ENCODE results near the gene ACSL1.

DNA sequence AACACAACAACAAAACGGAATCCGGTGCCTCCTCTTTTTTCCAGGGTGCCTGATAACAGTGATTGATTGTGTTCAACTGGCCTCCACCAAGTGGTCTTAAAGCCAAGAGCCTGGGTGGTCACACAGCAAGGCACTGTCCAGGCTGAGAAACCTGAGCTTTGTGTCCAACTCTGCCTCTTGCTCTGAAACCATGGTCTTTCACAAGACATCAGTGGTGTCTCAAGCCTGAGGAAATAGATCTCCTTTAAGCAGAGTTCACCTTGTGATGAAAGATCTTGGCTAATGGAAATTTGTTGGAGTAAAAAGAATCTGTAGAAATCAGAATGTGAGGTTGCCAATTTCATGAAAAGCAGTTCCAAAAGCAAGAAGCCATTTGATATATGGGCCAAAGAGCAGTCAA, 47.3 kb upstream of the ACSL1 start:
- TF ChIP-seq BCL11A (IDR thresholded peaks at IDR 0.05; ENCODE audit: low read depth in 2 of 2, low read length in 2 of 2) (no peak), POLR2AphosphoS5 (IDR thresholded peaks at IDR 0.05; ENCODE audit: low read depth, low read length) (no peak), EZH2 (IDR thresholded peaks at IDR 0.05; ENCODE audit: low read depth, low read length, severe bottlenecking) (no peak), BRCA1 (IDR thresholded peaks at IDR 0.05; ENCODE audit: low read depth, low read length) (no peak), RXRA (IDR thresholded peaks at IDR 0.05; ENCODE audit: insufficient read depth, low read depth, low read length) (no peak), HDAC6 (IDR thresholded peaks at IDR 0.05; ENCODE audit: low read depth, low read length) (no peak), SIN3A (conservative IDR thresholded peaks at IDR 0.05 in 1 of 2, IDR thresholded peaks at IDR 0.05 in 1 of 2; ENCODE audit: low read depth in 1 of 2, low read length in 2 of 2) (no peak), ZNF274 (IDR thresholded peaks at IDR 0.05; ENCODE audit: borderline replicate concordance, extremely low read depth, low read length) (no peak), GABPA (IDR thresholded peaks at IDR 0.05; ENCODE audit: borderline replicate concordance, insufficient read depth, low read length) (no peak)
- TF ChIP-seq, protein P1, sequence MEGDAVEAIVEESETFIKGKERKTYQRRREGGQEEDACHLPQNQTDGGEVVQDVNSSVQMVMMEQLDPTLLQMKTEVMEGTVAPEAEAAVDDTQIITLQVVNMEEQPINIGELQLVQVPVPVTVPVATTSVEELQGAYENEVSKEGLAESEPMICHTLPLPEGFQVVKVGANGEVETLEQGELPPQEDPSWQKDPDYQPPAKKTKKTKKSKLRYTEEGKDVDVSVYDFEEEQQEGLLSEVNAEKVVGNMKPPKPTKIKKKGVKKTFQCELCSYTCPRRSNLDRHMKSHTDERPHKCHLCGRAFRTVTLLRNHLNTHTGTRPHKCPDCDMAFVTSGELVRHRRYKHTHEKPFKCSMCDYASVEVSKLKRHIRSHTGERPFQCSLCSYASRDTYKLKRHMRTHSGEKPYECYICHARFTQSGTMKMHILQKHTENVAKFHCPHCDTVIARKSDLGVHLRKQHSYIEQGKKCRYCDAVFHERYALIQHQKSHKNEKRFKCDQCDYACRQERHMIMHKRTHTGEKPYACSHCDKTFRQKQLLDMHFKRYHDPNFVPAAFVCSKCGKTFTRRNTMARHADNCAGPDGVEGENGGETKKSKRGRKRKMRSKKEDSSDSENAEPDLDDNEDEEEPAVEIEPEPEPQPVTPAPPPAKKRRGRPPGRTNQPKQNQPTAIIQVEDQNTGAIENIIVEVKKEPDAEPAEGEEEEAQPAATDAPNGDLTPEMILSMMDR (IDR thresholded peaks at IDR 0.05; ENCODE audit: control extremely low read depth in 1 of 3, insufficient read depth in 1 of 3, low read depth in 1 of 3, low read length in 3 of 3) = no peak

Measured in H1 (cell line).